Dendritic cell treated with granulocyte-macrophage colony-stimulating factor and Interleukin-4, amounts not matched to agents 40 ng/mL and 50 ng/mL, for 4 days (primary cell): ENCODE data around the gene ANKRD13B.

ENCODE experiments used
- H3K27ac Mint-ChIP-seq: one replicate; pipeline ENCODE4 v1.8.0; 2022; ENCODE audit warnings: mild to moderate bottlenecking, mixed read lengths
- H3K27me3 Mint-ChIP-seq: one replicate; pipeline ENCODE4 v1.8.0; 2022; ENCODE audit warnings: mild to moderate bottlenecking, mixed read lengths
- H3K36me3 Mint-ChIP-seq: one replicate; pipeline ENCODE4 v1.8.0; 2022; ENCODE audit warnings: low read depth, mixed read lengths
- H3K4me1 Mint-ChIP-seq: one replicate; pipeline ENCODE4 v1.8.0; 2022; ENCODE audit warnings: low read depth, mixed read lengths
- H3K4me3 Mint-ChIP-seq: one replicate; pipeline ENCODE4 v1.8.0; 2022; ENCODE audit warnings: mild to moderate bottlenecking, moderate library complexity, mixed read lengths
- H3K9me3 Mint-ChIP-seq: one replicate; pipeline ENCODE4 v1.8.0; 2022; ENCODE audit warnings: mixed read lengths
- intact Hi-C: fragments of 100-400 bp; cut with micrococcal nuclease; formaldehyde crosslinking; loops from one replicate; pipeline ENCODE4 v1.15.0; 2022

The ANKRD13B gene

DNA sequence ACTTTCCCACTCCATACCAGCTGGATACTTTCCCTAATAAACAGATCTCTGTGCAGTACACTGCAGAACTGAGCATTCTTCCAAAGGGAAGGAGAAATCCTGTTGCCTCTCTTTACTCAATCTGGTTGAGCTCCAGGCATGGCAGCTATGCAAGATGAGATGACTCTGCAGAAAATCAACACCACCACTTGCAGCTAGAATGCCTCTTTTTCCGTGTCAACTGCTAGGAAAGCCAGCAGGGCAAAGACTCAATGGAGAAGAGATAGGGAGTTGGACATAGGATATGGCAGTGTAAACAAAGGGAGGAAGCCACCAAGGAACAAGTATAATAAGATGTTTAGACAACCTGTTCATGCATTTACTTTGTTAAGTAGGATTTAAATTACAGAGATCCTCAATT is 70.2 kb downstream of the ANKRD13B start:
- Mint-ChIP-seq H3K9me3 (no peaks in the 10 kb centered on the region), H3K27ac (no peak overlapping the region), H3K36me3 (peaks cover 64% of the 10 kb centered on the region), H3K27me3 (no peaks in the 10 kb centered on the region), H3K4me3 (no peak overlapping the region), H3K4me1 (peaks cover 28% of the 10 kb centered on the region)
- intact Hi-C loops: no loop called here
